Spleen (tissue), 11 donors: Measurements from ENCODE around the gene PFKP. TPM values are rescaled to one million over a fixed set of nuclear protein-coding genes. Genes with fewer than 3 reads are reported as not detected.

Experiments used
- DNase-seq: peaks from one replicate; pipeline ENCODE4 v3.0.0-alpha.2; 2020
- H3K27ac ChIP-seq, 8 donors: fragments of 200-600 bp; sonication (generic) in 7 of 8; 1 replicate in 4 of 8; 2 replicates in 4 of 8; pipeline versions ENCODE4 v1.5.0 to v1.8.0; 2016 to 2021; ENCODE audit warnings: inconsistent platforms in 4 of 8, mild to moderate bottlenecking in 4 of 8, moderate library complexity in 1 of 8
- H3K27me3 ChIP-seq, 7 donors: fragments of 200-600 bp; sonication (generic) in 6 of 7; replicated peaks in 1 of 7; 1 replicate in 4 of 7; 2 replicates in 3 of 7; pipeline versions ENCODE4 v1.5.0 to v1.8.0; 2016 to 2021; ENCODE audit warnings: inconsistent platforms in 3 of 7, mild to moderate bottlenecking in 1 of 7
- H3K36me3 ChIP-seq, 6 donors: fragments of 200-600 bp; sonication (generic) in 5 of 6; 1 replicate in 4 of 6; 2 replicates in 2 of 6; pipeline versions ENCODE4 v1.5.0 to v1.8.0; 2016 to 2021; ENCODE audit warnings: inconsistent platforms in 2 of 6
- H3K4me1 ChIP-seq, 6 donors: fragments of 200-600 bp; sonication (generic) in 5 of 6; 1 replicate in 3 of 6; 2 replicates in 3 of 6; pipeline versions ENCODE4 v1.5.0 to v1.8.0; 2016 to 2021; ENCODE audit warnings: inconsistent platforms in 3 of 6
- H3K4me3 ChIP-seq, 8 donors: fragments of 200-600 bp; sonication (generic) in 7 of 8; 1 replicate in 4 of 8; 2 replicates in 4 of 8; pipeline versions ENCODE4 v1.5.0 to v1.8.0; 2016 to 2021; ENCODE audit warnings: inconsistent platforms in 4 of 8, mild to moderate bottlenecking in 4 of 8, moderate library complexity in 2 of 8
- H3K9me3 ChIP-seq, 8 donors: fragments of 200-600 bp; sonication (generic) in 7 of 8; 1 replicate in 4 of 8; 2 replicates in 4 of 8; pipeline versions ENCODE4 v1.5.0 to v1.8.0; 2016 to 2021; ENCODE audit warnings: inconsistent platforms in 4 of 8
- POLR2A ChIP-seq, 3 donors: fragments of 450-650 bp; IDR thresholded peaks; one replicate each; pipeline ENCODE4 v1.5.1; 2017; ENCODE audit warnings: antibody characterized with exemption in 3 of 3, mild to moderate bottlenecking in 1 of 3
- POLR2AphosphoS5 ChIP-seq, 3 donors: sonication (generic); formaldehyde crosslinking; IDR thresholded peaks; one replicate each; pipeline ENCODE4 v1.5.1; 2017; ENCODE audit warnings: antibody characterized with exemption in 3 of 3
- WGBS, 5 donors: extraction: QIAGEN DNeasy Blood & Tissue Kit in 3 of 5; methylation state at CpG; one replicate each; pipeline versions ENCODE4 v1.1.5 to v1.1.7; 2013 to 2018; 5-methylcytosine and 5-hydroxymethylcytosine counted together
- intact Hi-C: fragments of 100-400 bp; cut with DNase I; formaldehyde crosslinking; loops from one replicate; pipeline ENCODE4 v1.15.0; 2023; ENCODE audit warnings: low total_unique reads
- polyA plus RNA-seq, 3 donors: library from polyadenylated mRNA; stranded (reverse); fragments of 200-250 nt; gene quantifications; one replicate each; pipeline ENCODE4 v1.2.1, GENCODE V29; 2013
- total RNA-seq, 7 donors: library from RNA; depleted of rRNA in 3 of 7; stranded (reverse); fragments of >200 nt in 3 of 7; fragmentation: NEBNext Ultra II Directional in 4 of 7; extraction: Animal tissue kit (Norgen Biotek cat#: 25700) in 4 of 7; gene quantifications; one replicate each; pipeline versions ENCODE4 v1.1.0 to v1.2.1, GENCODE V29; 2016 to 2021
- TF ChIP-seq, protein P1 (sequence below), 11 experiments: fragments of 200-600 bp in 7 of 11; fragments of 450-650 bp in 4 of 11; sonication (generic) in 4 of 11; IDR thresholded peaks in 8 of 11; conservative IDR thresholded peaks in 3 of 11; 1 replicate in 7 of 11; 2 replicates in 4 of 11; pipeline versions ENCODE4 v1.4.0 to v1.8.0; 2016 to 2021; ENCODE audit warnings: antibody characterized with exemption in 11 of 11, inconsistent platforms in 4 of 11, mild to moderate bottlenecking in 1 of 11
- donor health status: healthy with polysubstance abuse.
- donor health status: DM: no; HTN: no; CAD: no; lungs with moderate emphysema.
- donor health status: DM: no; HTN: no; CAD: no.
- donor health status: Bipolar disorder and iron deficiency.
- donor health status: healthy.
- donor health status: DM: no; HTN: no; CAD: no.
- donor health status: DM: yes; HTN: yes; CAD: no.

Gene PFKP
- total and polyA plus RNA-seq, 10 donors = 19.0 to 60.9 (median 28.6) TPM

DNA sequence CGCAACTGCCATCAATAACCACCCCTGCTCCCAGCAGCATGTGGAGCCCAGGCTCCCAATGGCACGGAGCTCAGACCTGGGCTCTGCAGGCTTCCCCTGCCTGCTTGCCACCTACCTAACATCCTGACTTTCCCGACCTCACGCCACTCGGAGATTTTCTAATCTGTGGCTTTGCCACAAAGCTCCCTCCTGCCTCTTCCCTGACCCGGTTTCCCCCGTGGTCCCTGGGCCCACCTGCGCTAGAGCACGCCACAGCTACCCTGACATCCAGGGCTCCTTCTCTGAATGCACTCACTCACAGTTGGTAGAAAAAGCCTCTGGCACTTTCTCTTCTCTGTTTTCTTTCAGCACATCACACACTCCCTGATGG is 85.2 kb downstream of the PFKP start:
- DNase-seq = peak; percentile 54
- intact Hi-C loops = no loop called here
- TF ChIP-seq, protein P1, sequence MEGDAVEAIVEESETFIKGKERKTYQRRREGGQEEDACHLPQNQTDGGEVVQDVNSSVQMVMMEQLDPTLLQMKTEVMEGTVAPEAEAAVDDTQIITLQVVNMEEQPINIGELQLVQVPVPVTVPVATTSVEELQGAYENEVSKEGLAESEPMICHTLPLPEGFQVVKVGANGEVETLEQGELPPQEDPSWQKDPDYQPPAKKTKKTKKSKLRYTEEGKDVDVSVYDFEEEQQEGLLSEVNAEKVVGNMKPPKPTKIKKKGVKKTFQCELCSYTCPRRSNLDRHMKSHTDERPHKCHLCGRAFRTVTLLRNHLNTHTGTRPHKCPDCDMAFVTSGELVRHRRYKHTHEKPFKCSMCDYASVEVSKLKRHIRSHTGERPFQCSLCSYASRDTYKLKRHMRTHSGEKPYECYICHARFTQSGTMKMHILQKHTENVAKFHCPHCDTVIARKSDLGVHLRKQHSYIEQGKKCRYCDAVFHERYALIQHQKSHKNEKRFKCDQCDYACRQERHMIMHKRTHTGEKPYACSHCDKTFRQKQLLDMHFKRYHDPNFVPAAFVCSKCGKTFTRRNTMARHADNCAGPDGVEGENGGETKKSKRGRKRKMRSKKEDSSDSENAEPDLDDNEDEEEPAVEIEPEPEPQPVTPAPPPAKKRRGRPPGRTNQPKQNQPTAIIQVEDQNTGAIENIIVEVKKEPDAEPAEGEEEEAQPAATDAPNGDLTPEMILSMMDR (IDR thresholded peaks at IDR 0.05 in 8 of 11, conservative IDR thresholded peaks at IDR 0.05 in 3 of 11) = no peak
- TF ChIP-seq POLR2A (IDR thresholded peaks at IDR 0.05) (no peak), POLR2AphosphoS5 (IDR thresholded peaks at IDR 0.05) (no peak)
- Histone ChIP-seq H3K36me3 (peaks cover 7 to 100% (median 96%) of the 10 kb centered on the region in 6 donors), H3K4me3 (no peak overlapping the region), H3K27me3 (no peaks in the 10 kb centered on the region), H3K9me3 (no peaks in the 10 kb centered on the region), H3K4me1 (no peaks in the 10 kb centered on the region), H3K27ac (no peak overlapping the region)
- WGBS, 5 donors = 82 to 95% (median 86%) methylated on average over 9 of the region's 9 CpGs

DNA sequence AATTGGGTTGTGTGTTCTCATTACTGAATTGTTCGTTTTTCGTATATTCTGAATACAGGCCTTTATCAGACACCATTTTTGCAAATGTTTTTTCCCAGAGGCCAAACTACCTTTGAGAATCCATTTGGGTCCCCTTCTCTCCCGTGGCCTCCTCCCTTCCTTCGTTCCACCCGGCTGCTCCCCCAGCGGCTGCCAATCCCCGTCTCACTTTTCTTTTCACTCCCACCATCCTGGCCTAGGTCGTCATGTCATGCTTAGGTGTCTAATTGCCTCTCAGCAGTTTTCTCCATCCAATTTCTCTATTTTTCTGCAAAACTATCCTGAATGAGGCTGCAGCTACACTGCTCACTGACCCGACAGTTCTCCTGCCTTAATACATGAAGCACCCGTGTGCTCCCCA is 87.3 kb downstream of the PFKP start:
- Histone ChIP-seq H3K27me3 (no peaks in the 10 kb centered on the region), H3K9me3 (no peaks in the 10 kb centered on the region), H3K4me3 (no peak overlapping the region), H3K36me3 (peaks cover 11 to 100% (median 96%) of the 10 kb centered on the region in 6 donors), H3K27ac (no peak overlapping the region), H3K4me1 (no peaks in the 10 kb centered on the region)
- intact Hi-C loops = no loop called here
- no peak for TF ChIP-seq POLR2AphosphoS5 (IDR thresholded peaks at IDR 0.05)
- 95 to 98% (median 97%) methylated on average over 10 of the region's 10 CpGs for WGBS, 5 donors
- DNase-seq = no peak

DNA sequence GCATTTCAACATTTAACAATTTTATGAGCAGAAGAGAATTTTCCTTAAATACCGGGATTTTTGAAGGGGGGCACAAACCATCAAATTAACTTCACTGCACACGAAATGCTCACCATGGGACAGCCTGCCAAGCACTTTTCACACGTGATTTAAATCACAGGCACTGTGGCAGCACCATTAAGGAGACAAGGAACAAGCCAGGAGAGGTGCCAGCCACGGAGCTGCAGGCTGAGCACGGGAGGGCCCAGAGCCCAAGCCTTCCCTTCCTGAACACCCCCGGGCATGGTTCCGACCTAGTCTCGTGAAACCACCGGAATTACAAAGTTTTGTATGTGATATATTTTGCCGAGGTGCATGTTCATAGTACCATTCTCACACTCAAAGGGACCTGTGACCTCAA is 91.8 kb downstream of the PFKP start:
- TF ChIP-seq, protein P1 (IDR thresholded peaks at IDR 0.05 in 8 of 11, conservative IDR thresholded peaks at IDR 0.05 in 3 of 11) = no peak
- TF ChIP-seq POLR2AphosphoS5 (IDR thresholded peaks at IDR 0.05) = no peak
- no peak for TF ChIP-seq POLR2A (IDR thresholded peaks at IDR 0.05)
- H3K9me3 ChIP-seq = no peaks in the 10 kb centered on the region
- WGBS, 5 donors = 94 to 95% (median 95%) methylated on average over 10 of the region's 10 CpGs

DNA sequence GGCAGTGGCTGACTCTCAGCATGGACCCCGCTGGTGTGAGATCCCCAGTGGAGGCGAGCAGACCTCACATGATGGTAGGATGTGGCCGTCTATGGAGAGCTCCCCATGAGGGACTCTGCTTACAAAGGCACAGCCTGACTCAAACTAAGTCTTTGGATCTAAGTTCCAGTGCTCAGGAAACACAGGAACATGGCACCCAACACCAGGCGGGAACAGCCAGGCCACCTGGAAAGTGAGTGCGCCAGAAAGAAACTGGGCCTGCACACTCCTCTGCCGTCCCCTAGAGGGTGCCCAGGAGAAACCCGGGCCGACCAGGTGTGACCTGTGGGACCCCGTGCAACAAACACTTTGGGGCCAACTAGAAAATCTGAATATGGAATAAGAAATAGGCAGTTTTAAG is 95.2 kb downstream of the PFKP start:
- Histone ChIP-seq H3K27ac (no peak overlapping the region), H3K9me3 (no peaks in the 10 kb centered on the region), H3K27me3 (no peaks in the 10 kb centered on the region), H3K36me3 (peaks cover 12 to 100% (median 91%) of the 10 kb centered on the region in 6 donors), H3K4me1 (no peaks in the 10 kb centered on the region), H3K4me3 (no peak overlapping the region)
- intact Hi-C loops = no loop called here
- 92 to 95% (median 93%) methylated on average over 9 of the region's 9 CpGs for WGBS, 5 donors
- DNase-seq = no peak
- TF ChIP-seq POLR2A (IDR thresholded peaks at IDR 0.05) (no peak), POLR2AphosphoS5 (IDR thresholded peaks at IDR 0.05) (no peak)
- TF ChIP-seq, protein P1 (IDR thresholded peaks at IDR 0.05 in 8 of 11, conservative IDR thresholded peaks at IDR 0.05 in 3 of 11) = no peak

More for the DNA sequence above, 91.8 kb downstream of the PFKP start:
- Histone ChIP-seq H3K4me3 (no peak overlapping the region), H3K27me3 (no peaks in the 10 kb centered on the region), H3K27ac (no peak overlapping the region), H3K36me3 (peaks cover 15 to 100% (median 86%) of the 10 kb centered on the region in 6 donors), H3K4me1 (no peaks in the 10 kb centered on the region)
- no peak for DNase-seq
- intact Hi-C loops = no loop called here

DNA sequence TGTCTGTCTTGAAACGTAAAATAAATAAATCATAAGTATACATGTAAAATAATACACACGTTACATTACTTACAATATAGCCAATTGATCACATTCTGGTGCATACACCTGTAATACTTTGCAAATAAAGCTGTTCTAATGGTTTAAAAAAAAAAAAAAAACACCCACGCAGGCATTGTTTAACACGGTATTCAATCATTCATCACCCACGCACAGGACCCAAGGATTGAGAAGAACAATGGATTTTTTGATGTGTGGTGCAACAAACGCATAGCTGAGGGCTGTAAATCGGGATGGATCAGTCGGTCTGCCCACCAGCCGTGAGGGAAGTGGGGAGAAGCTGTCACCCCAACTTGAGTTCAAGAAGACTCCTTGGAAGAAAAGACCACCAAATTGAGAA is 96.5 kb downstream of the PFKP start:
- Histone ChIP-seq H3K9me3 (no peaks in the 10 kb centered on the region), H3K27ac (no peak overlapping the region), H3K4me3 (no peak overlapping the region), H3K36me3 (peaks cover 12 to 100% (median 89%) of the 10 kb centered on the region in 6 donors), H3K4me1 (no peaks in the 10 kb centered on the region), H3K27me3 (no peaks in the 10 kb centered on the region)
- 83 to 91% (median 84%) methylated on average over 9 of the region's 9 CpGs for WGBS, 5 donors
- DNase-seq = no peak
- TF ChIP-seq POLR2A (IDR thresholded peaks at IDR 0.05) = no peak
- no peak for TF ChIP-seq POLR2AphosphoS5 (IDR thresholded peaks at IDR 0.05)
- TF ChIP-seq, protein P1 (IDR thresholded peaks at IDR 0.05 in 8 of 11, conservative IDR thresholded peaks at IDR 0.05 in 3 of 11) = no peak
- intact Hi-C loops = no loop called here
